ENCODE data around the gene MMP24.

The MMP24 gene

DNA sequence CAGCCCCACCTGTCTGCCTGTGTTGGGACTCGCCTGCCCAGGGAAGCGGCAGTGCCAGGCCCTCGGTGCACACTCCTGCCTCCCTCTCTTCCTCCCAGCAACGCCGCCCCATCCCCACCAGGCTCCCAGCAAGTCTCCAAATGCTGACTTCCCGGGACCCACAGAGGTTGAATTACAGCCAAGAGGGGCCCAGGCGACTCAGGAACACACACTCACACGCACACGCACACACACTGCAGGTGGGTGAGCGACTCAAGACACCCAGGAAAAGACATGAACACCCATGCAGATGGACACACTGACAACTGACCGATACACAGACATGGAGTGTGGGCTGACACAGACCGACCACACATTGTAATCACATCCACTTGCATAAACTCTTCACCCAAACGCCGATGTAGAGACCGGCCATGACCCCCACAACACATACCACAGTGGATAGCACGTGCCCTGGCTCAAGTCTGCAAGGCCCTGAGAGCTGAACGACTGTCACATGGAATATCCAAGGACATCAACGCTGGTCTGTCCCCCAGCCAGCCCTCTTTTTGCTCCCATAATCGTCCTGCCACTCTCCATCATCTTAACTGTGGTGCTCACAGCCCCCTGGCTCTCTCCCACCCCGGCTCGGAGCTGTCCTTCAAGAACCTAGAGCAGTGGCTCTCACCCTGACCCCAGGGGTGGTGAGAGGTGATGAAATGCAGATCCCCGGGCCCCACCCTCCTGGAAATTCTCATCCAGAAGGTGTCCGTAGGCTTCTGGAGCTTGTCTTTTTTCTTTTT, 66.2 kb downstream of the MMP24 start:
- no peak overlapping the region for H3K9ac ChIP-seq (ENCODE audit: low read depth in 1 of 2, low read length in 2 of 2)
- H3K27me3 ChIP-seq (ENCODE audit: control insufficient read depth in 1 of 2, insufficient read depth in 2 of 2, low read length in 2 of 2) = peaks cover 0 to 2% of the 10 kb centered on the region in 2 donors
- H3K27ac ChIP-seq (ENCODE audit: low read depth, low read length) = no peak overlapping the region
- no peaks in the 10 kb centered on the region for H3K36me3 ChIP-seq (ENCODE audit: control insufficient read depth in 1 of 2, insufficient read depth in 2 of 2, low read length in 2 of 2)
- H3K4me1 ChIP-seq (ENCODE audit: control insufficient read depth in 1 of 2, insufficient read depth in 2 of 2, low read length in 2 of 2) = no peaks in the 10 kb centered on the region
- H3K4me3 ChIP-seq (ENCODE audit: low read depth in 1 of 2, low read length in 2 of 2) = no peak overlapping the region
- no peaks in the 10 kb centered on the region for H3K9me3 ChIP-seq (ENCODE audit: control insufficient read depth in 1 of 2, low read length in 2 of 2)

DNA sequence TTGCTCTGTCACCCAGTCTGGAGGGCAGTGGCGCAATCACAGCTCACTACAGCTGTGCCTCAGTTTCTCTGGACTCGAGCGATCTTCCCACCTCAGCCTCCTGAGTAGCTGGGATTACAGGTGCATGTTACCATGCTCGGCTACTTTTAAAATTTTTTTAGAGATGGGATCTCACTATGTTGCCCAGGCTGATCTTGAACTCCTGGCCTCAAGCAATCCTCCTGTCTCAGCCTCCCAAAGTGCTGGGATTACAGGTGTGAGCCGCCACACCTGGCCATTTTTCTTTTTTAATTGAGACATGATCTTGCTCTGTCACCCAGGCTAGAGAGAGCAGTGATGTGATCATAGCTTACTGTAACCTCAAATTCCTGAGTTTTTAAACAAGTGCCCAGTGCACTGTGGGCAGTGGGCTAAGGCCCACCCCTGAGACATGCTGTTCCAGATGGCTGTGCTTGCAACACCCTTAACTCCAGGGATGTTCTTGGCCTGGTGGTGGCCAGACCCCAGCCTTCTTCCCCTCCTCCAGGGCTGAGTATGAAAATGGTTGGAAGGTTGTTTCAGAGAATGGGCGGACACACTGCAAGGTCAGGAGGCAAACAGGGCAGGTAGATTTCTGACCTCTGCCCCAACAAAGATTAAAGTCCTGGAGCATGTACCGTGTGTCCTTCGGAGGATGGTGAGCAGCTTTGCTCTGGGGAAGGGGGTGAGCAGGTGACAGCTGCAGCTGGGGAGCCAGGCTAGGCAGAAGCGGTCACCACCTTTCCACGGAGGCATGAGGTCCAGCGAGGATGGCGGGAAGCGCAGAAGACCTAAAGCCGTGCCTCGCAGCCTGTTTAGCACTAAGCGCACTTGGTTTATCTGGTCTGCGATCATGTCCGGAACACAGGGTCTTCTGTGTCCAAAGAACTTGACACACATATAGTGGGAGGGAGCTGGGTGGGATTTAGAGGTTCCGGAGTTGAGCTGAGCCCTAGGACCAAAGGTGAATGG, 67.1 kb downstream of the MMP24 start:
- no peaks in the 10 kb centered on the region for H3K36me3 ChIP-seq (ENCODE audit: control insufficient read depth in 1 of 2, insufficient read depth in 2 of 2, low read length in 2 of 2)
- peaks cover 0 to 2% of the 10 kb centered on the region in 2 donors for H3K27me3 ChIP-seq (ENCODE audit: control insufficient read depth in 1 of 2, insufficient read depth in 2 of 2, low read length in 2 of 2)
- H3K27ac ChIP-seq (ENCODE audit: low read depth, low read length) = no peak overlapping the region
- H3K9me3 ChIP-seq (ENCODE audit: control insufficient read depth in 1 of 2, low read length in 2 of 2) = no peaks in the 10 kb centered on the region
- H3K4me1 ChIP-seq (ENCODE audit: control insufficient read depth in 1 of 2, insufficient read depth in 2 of 2, low read length in 2 of 2) = no peaks in the 10 kb centered on the region
- H3K9ac ChIP-seq (ENCODE audit: low read depth in 1 of 2, low read length in 2 of 2) = no peak overlapping the region
- no peak overlapping the region for H3K4me3 ChIP-seq (ENCODE audit: low read depth in 1 of 2, low read length in 2 of 2)

DNA sequence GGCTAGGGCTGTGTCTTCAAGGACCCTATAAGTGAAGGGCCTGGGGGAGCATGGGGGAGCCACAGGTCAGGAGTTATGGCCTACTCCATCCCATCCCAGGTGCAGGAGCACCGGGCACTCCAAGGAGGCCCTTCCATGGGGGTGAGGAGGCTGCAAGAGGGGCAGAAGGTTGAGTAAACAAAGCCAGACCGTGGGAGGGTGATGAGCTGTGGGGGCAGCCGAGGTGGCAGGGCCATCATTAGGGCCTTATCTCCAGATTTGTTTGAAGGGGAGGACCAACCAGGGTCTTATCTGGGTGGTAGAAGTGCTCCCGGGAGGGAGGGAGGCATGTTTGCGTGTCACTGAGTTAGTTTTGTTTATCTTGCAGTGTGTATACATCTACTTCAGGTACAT, 67.8 kb downstream of the MMP24 start:
- Histone ChIP-seq H3K4me3 (ENCODE audit: low read depth in 1 of 2, low read length in 2 of 2) (no peak overlapping the region), H3K4me1 (ENCODE audit: control insufficient read depth in 1 of 2, insufficient read depth in 2 of 2, low read length in 2 of 2) (no peaks in the 10 kb centered on the region), H3K27ac (ENCODE audit: low read depth, low read length) (no peak overlapping the region), H3K9ac (ENCODE audit: low read depth in 1 of 2, low read length in 2 of 2) (no peak overlapping the region), H3K9me3 (ENCODE audit: control insufficient read depth in 1 of 2, low read length in 2 of 2) (no peaks in the 10 kb centered on the region), H3K36me3 (ENCODE audit: control insufficient read depth in 1 of 2, insufficient read depth in 2 of 2, low read length in 2 of 2) (no peaks in the 10 kb centered on the region), H3K27me3 (ENCODE audit: control insufficient read depth in 1 of 2, insufficient read depth in 2 of 2, low read length in 2 of 2) (peaks cover 0 to 2% of the 10 kb centered on the region in 2 donors)

DNA sequence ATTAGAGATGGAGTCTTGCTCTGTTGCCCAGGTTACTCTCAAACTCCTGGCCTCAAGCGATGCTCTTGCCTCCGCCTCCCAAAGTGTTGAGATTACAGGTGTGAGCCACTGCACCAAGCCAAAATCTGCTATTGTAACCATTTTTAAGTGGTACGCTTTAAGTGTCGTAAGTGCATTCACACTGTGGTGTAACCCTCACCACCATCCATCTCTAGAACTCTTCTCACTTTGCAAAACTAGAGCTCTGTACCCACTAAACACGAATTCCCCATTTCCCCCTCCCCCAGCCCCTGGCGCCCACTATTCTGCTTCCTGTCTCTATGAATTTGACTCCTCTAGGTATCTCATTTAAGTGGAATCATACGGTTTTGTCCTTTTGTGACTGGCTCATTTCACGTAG, 68.6 kb downstream of the MMP24 start:
- peaks cover 0 to 2% of the 10 kb centered on the region in 2 donors for H3K27me3 ChIP-seq (ENCODE audit: control insufficient read depth in 1 of 2, insufficient read depth in 2 of 2, low read length in 2 of 2)
- no peak overlapping the region for H3K9ac ChIP-seq (ENCODE audit: low read depth in 1 of 2, low read length in 2 of 2)
- H3K9me3 ChIP-seq (ENCODE audit: control insufficient read depth in 1 of 2, low read length in 2 of 2) = no peaks in the 10 kb centered on the region
- H3K36me3 ChIP-seq (ENCODE audit: control insufficient read depth in 1 of 2, insufficient read depth in 2 of 2, low read length in 2 of 2) = no peaks in the 10 kb centered on the region
- no peaks in the 10 kb centered on the region for H3K4me1 ChIP-seq (ENCODE audit: control insufficient read depth in 1 of 2, insufficient read depth in 2 of 2, low read length in 2 of 2)
- no peak overlapping the region for H3K4me3 ChIP-seq (ENCODE audit: low read depth in 1 of 2, low read length in 2 of 2)
- no peak overlapping the region for H3K27ac ChIP-seq (ENCODE audit: low read depth, low read length)

DNA sequence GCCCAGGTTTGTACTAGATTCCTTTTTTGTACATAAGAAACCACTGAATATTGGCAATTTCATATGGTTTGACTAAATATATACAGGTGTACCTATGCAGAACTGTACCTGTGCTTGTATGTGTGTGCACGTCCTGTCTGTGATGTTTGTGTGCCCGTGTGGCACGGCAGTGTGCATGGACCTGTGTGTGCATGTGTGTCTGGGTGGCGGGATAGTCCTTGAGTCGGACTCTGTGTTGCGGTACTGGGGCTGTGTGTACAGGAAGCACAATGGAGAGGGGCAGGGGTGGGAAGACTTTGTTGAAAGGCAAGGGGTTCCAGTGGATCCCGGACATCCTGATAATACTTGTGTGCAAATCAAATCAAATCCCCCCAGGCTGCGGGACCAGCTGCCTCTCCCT, 69.2 kb downstream of the MMP24 start:
- H3K4me3 ChIP-seq (ENCODE audit: low read depth in 1 of 2, low read length in 2 of 2) = no peak overlapping the region
- no peaks in the 10 kb centered on the region for H3K9me3 ChIP-seq (ENCODE audit: control insufficient read depth in 1 of 2, low read length in 2 of 2)
- H3K9ac ChIP-seq (ENCODE audit: low read depth in 1 of 2, low read length in 2 of 2) = no peak overlapping the region
- no peak overlapping the region for H3K27ac ChIP-seq (ENCODE audit: low read depth, low read length)
- no peaks in the 10 kb centered on the region for H3K4me1 ChIP-seq (ENCODE audit: control insufficient read depth in 1 of 2, insufficient read depth in 2 of 2, low read length in 2 of 2)
- peaks cover 0 to 2% of the 10 kb centered on the region in 2 donors for H3K27me3 ChIP-seq (ENCODE audit: control insufficient read depth in 1 of 2, insufficient read depth in 2 of 2, low read length in 2 of 2)
- H3K36me3 ChIP-seq (ENCODE audit: control insufficient read depth in 1 of 2, insufficient read depth in 2 of 2, low read length in 2 of 2) = no peaks in the 10 kb centered on the region

GRCh38 chr20:35296101-35296554, 69.6 kb downstream of the MMP24 start:
- Histone ChIP-seq H3K9me3 (ENCODE audit: control insufficient read depth in 1 of 2, low read length in 2 of 2) (no peaks in the 10 kb centered on the region), H3K27ac (ENCODE audit: low read depth, low read length) (no peak overlapping the region), H3K27me3 (ENCODE audit: control insufficient read depth in 1 of 2, insufficient read depth in 2 of 2, low read length in 2 of 2) (peaks cover 0 to 2% of the 10 kb centered on the region in 2 donors), H3K4me1 (ENCODE audit: control insufficient read depth in 1 of 2, insufficient read depth in 2 of 2, low read length in 2 of 2) (no peaks in the 10 kb centered on the region), H3K36me3 (ENCODE audit: control insufficient read depth in 1 of 2, insufficient read depth in 2 of 2, low read length in 2 of 2) (no peaks in the 10 kb centered on the region), H3K4me3 (ENCODE audit: low read depth in 1 of 2, low read length in 2 of 2) (no peak overlapping the region), H3K9ac (ENCODE audit: low read depth in 1 of 2, low read length in 2 of 2) (no peak overlapping the region)

DNA sequence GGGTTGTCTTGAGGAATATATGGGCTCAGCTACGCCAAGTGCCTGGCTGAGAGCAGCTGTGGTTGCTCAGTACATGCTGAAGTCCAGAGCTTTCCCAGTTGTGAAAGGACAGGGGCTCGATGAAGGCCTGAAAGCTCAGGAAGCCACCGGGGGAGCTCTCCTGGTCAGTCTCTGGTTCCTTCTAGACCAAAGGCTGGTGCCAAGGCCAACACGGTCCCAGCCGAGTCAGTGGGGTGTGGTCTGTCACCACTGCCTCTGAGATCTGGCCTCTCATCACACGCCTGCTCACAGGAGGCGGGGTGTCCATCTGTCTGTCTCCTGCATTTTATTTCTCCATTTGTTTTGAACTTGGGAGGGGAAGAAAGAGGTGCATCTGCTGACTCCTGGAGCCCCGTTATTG, 70.7 kb downstream of the MMP24 start:
- Histone ChIP-seq H3K9me3 (ENCODE audit: control insufficient read depth in 1 of 2, low read length in 2 of 2) (no peaks in the 10 kb centered on the region), H3K4me3 (ENCODE audit: low read depth in 1 of 2, low read length in 2 of 2) (no peak overlapping the region), H3K27ac (ENCODE audit: low read depth, low read length) (no peak overlapping the region), H3K4me1 (ENCODE audit: control insufficient read depth in 1 of 2, insufficient read depth in 2 of 2, low read length in 2 of 2) (no peaks in the 10 kb centered on the region), H3K27me3 (ENCODE audit: control insufficient read depth in 1 of 2, insufficient read depth in 2 of 2, low read length in 2 of 2) (peaks cover 0 to 2% of the 10 kb centered on the region in 2 donors), H3K36me3 (ENCODE audit: control insufficient read depth in 1 of 2, insufficient read depth in 2 of 2, low read length in 2 of 2) (no peaks in the 10 kb centered on the region), H3K9ac (ENCODE audit: low read depth in 1 of 2, low read length in 2 of 2) (no peak overlapping the region)

GRCh38 chr20:35297740-35298139, 71.2 kb downstream of the MMP24 start:
- no peaks in the 10 kb centered on the region for H3K36me3 ChIP-seq (ENCODE audit: control insufficient read depth in 1 of 2, insufficient read depth in 2 of 2, low read length in 2 of 2)
- no peaks in the 10 kb centered on the region for H3K9me3 ChIP-seq (ENCODE audit: control insufficient read depth in 1 of 2, low read length in 2 of 2)
- no peak overlapping the region for H3K27ac ChIP-seq (ENCODE audit: low read depth, low read length)
- no peak overlapping the region for H3K9ac ChIP-seq (ENCODE audit: low read depth in 1 of 2, low read length in 2 of 2)
- H3K27me3 ChIP-seq (ENCODE audit: control insufficient read depth in 1 of 2, insufficient read depth in 2 of 2, low read length in 2 of 2) = peaks cover 0 to 2% of the 10 kb centered on the region in 2 donors
- H3K4me1 ChIP-seq (ENCODE audit: control insufficient read depth in 1 of 2, insufficient read depth in 2 of 2, low read length in 2 of 2) = no peaks in the 10 kb centered on the region
- H3K4me3 ChIP-seq (ENCODE audit: low read depth in 1 of 2, low read length in 2 of 2) = no peak overlapping the region

GRCh38 chr20:35298264-35298663, 71.8 kb downstream of the MMP24 start:
- Histone ChIP-seq H3K4me3 (ENCODE audit: low read depth in 1 of 2, low read length in 2 of 2) (no peak overlapping the region), H3K9ac (ENCODE audit: low read depth in 1 of 2, low read length in 2 of 2) (no peak overlapping the region), H3K9me3 (ENCODE audit: control insufficient read depth in 1 of 2, low read length in 2 of 2) (no peaks in the 10 kb centered on the region), H3K27ac (ENCODE audit: low read depth, low read length) (no peak overlapping the region), H3K27me3 (ENCODE audit: control insufficient read depth in 1 of 2, insufficient read depth in 2 of 2, low read length in 2 of 2) (peaks cover 0 to 2% of the 10 kb centered on the region in 2 donors), H3K36me3 (ENCODE audit: control insufficient read depth in 1 of 2, insufficient read depth in 2 of 2, low read length in 2 of 2) (peaks cover 0 to 2% of the 10 kb centered on the region in 2 donors), H3K4me1 (ENCODE audit: control insufficient read depth in 1 of 2, insufficient read depth in 2 of 2, low read length in 2 of 2) (no peaks in the 10 kb centered on the region)

DNA sequence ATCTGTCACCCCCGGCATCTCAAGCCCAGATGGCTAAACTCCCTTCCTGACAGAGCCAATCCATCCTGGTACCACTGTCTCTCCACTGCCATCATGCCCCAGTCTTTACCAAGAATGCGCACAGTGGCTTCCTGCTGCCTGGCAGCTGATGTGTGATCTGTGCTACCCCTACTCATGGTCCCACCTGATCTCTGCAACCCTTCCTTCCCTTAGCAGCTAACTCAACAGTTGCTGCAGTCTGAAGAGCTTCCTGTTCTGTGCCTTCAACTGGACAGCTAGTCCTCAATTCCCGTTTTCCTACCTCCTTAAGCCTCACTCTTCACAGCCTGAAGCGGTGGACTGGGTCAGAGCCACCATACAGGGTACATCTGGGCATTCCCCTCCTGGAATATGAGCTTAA, 73.3 kb downstream of the MMP24 start:
- no peak overlapping the region for H3K4me3 ChIP-seq (ENCODE audit: low read depth in 1 of 2, low read length in 2 of 2)
- no peak overlapping the region for H3K9ac ChIP-seq (ENCODE audit: low read depth in 1 of 2, low read length in 2 of 2)
- H3K27me3 ChIP-seq (ENCODE audit: control insufficient read depth in 1 of 2, insufficient read depth in 2 of 2, low read length in 2 of 2) = peaks cover 0 to 2% of the 10 kb centered on the region in 2 donors
- H3K27ac ChIP-seq (ENCODE audit: low read depth, low read length) = no peak overlapping the region
- no peaks in the 10 kb centered on the region for H3K9me3 ChIP-seq (ENCODE audit: control insufficient read depth in 1 of 2, low read length in 2 of 2)
- peaks cover 0 to 7% of the 10 kb centered on the region in 2 donors for H3K36me3 ChIP-seq (ENCODE audit: control insufficient read depth in 1 of 2, insufficient read depth in 2 of 2, low read length in 2 of 2)
- peaks cover 3 to 5% of the 10 kb centered on the region in 2 donors for H3K4me1 ChIP-seq (ENCODE audit: control insufficient read depth in 1 of 2, insufficient read depth in 2 of 2, low read length in 2 of 2)

Data from duodenal mucosa (tissue), 2 donors.